HG03060 (cell line): ENCODE data around the gene MTO1.
"Not testable (repeated sequence)": the region's sequence is repeated elsewhere in the genome, so short reads cannot be mapped to it uniquely, and the experiment has no call there.

ENCODE experiments used
- ATAC-seq: cut with Tn5 transposase; IDR thresholded peaks from one replicate; pipeline ENCODE4 v1.9.1; 2021; ENCODE audit warnings: low read depth, moderate number of reproducible peaks; ENCODE audit not compliant: unreplicated experiment

MTO1 gene

DNA sequence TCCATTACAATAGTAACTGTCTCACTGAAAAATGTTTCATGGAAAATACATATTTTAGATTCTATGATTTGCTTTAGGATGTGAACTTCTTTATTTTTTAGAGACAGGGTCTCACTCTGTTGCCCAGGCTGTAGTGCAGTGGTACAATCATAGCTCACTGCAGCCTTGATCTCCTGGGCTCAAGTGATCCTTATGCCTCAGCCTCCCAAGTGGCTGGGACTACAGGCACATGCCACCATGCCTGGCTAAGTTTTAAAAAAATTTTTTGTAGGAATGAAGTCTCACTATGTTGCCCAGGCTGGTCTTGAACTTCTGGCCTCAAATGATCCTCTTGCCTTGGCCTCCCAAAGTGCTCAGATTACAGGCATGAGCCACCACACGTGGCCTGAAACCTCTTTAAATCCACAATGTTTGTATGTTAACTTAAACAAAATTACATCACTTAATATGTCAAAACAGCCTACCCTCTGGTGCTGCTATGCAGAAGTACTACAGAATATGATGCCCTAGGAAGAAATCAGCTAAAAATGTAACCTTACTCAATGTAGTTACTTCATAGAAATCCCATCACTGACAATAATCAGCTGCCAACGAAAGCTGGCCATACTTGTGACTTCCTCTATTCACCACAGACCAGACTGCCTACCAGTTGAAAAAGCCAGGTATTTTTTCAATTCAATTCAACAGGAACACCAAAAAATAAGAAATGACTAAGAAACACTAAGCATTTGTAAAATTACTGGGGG, 41.7 kb downstream of the MTO1 start:
- ATAC-seq = no peak

DNA sequence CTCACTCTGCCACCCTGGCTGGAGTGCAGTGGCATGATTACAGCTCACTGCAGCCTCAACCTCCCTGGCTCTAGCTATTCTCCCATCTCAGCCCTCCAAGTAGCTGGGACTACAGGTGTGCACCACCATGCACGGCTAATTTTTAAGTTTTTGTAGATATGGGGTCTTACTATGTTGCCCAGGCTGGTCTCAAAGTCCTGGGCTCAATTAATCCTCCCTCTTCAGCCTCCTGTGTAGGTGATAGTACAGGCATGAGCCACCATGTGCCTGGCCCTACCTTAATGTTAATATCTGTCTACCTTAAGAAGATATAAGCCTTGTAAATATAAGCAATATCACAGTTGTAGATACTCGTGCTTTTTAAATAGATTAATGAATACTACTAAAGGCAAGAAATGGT, 42.6 kb downstream of the MTO1 start:
- no peak for ATAC-seq

DNA sequence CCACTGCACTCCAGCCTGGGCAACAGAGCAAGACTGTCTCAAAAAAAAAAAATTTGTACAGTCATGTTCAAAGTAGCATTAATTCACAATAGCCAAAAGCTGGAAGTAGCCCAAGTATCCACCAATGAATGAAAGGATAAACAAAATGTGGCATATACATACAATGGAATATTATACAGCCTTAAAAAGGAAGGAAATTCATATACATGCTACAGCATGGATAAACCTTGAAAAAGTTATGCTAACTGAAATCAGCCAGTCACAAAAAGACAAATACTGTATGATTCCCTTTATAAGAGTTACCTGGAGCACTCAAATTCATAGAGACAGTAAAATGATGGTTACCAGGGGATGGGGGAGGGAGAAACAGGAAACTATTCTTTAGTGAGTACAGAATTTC, 43.6 kb downstream of the MTO1 start:
- ATAC-seq = no peak

DNA sequence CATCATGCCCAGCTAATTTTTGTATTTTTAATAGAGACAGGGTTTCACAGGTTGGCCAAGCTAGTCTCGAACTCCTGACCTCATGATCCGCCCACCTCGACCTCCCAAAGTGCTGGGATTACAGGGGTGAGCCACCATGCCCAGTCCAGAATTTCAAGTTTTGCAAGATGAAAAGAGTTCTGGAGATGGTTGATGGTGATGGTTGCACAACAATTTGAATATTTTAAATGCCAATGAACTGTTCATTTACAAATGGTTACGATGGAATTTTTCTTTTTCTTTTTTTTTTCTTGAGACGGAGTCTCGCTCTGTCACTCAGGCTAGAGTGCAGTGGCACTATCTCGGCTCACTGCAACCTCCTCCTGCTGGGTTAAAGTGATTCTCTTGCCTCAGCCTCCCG, 44.2 kb downstream of the MTO1 start:
- ATAC-seq = not testable (repeated sequence)

DNA sequence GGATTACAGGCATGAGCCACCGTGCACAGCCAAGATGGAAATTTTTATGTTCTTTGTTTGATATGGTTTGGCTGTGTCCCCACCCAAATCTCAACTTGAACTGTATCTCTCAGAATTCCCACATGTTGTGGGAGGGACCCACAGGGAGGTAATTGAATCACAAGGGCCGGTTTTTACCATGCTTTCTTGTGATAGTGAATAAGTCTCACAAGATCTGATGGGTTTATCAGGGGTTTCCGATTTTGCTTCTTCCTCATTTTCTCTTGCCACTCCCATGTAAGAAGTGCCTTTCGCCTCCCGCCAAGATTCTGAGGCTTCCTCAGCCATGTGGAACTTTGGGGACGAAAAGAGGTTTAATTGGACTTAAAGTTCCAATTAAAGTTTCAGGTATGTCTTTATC, 44.7 kb downstream of the MTO1 start:
- no peak for ATAC-seq

DNA sequence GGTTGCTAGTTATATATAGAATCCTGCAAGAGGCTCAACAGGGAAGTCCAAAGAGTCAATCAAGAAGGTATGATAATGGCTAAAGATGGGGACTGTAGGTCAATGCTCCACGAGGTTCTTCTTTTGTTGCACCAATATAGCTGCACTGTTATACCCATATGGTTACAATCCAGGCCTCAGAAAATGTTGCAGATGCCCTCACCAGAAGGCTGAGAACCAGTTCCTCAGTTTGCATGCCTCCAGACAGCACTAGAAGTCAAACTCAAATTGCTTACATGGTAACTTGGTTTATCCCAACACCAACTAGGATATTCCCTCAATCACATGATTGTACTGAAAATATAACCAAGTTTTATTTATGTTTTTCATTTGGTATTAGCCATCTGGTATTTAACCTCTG, 47.2 kb downstream of the MTO1 start:
- no peak for ATAC-seq

DNA sequence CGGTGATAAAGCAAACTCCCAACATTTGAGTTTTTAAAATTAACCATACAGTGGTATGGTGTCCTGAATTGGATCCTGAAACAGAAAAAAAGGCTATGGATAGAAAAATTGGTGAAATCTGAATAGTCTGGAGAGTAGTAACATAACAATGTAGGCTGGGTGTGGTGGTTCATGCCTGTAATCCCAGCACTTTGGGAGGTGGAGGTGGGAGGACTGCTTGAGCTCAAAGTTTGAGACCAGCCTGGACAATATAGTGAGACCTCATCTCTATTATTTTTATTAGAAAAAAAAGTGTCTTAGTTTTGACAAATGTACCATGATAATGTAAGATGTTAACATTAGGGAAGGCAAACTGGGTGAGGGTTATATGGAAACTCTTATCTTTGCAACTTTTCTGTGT, 48.3 kb downstream of the MTO1 start:
- ATAC-seq = no peak

DNA sequence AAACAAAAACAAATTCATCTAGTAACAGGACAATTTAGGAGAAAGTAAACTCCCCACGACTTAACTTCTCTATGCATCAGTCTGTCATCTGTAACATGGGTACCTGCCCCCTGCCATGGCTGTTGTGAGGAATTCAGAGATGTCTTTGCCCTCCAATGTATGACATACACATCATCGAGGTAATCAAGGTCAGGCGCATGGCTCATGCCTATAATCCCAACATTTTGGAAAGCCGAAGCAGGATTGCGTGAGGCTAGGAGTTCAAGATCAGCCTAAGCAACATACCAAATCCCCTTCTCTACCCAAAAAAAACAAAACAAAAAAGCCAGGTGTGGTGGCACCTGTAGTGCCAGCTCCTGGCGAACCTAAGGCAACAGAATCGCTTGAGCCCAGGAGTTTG, 50.3 kb downstream of the MTO1 start:
- ATAC-seq = no peak

DNA sequence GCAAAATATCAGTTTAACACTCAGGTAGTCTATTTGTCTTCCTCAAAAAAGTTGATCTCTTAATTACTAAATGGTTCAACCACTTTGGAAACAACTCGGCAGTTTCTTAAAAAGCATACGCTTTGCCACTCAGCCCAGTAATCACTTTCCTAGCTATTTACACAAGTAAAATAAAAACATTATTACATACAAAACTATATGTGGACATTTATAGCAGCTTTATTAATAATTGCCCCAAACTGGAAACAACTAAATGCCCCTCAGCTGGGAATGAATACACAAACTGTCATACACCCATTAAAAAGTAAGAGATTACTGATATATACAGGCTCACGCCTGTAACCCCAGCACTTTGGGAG, 51.9 kb downstream of the MTO1 start:
- ATAC-seq = no peak

DNA sequence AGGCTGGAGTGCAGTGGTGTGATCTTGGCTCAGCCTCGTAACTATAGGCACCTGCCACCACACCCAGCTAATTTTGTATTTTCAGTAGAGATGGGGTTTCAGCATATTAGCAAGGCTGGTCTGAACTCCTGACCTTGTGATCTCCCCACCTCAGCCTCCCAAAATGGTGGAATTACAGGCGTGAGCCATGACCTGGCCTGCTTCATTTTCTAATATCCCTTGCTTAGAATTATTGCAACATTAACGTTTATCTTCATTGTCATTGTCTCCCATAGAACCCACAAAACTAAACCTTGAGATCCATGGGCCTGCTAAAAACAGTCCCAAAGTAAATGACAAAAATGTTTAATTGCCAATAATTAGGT, 53.2 kb downstream of the MTO1 start:
- ATAC-seq = no peak

DNA sequence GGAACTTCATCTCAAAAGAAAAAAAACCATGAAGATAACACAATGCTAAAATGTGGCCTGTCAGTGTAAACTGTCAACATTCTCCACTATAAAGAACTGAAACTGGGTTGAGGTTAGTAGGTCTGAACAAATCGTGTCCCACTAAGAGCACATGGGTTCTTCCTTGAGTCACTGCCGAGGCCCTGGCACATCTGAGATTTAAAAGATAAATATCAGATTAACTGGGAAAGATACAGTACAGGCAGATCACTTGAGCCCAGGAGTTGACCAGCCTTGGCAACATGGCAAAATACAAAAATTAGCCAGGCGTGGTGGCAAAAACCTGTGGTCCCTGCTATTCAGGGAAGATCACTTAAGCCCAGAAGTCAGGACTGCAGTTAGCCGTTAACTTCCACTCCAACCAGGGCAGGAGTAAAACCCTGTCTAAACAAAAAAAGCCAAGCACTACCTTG, 53.7 kb downstream of the MTO1 start:
- peak; percentile 26 for ATAC-seq

DNA sequence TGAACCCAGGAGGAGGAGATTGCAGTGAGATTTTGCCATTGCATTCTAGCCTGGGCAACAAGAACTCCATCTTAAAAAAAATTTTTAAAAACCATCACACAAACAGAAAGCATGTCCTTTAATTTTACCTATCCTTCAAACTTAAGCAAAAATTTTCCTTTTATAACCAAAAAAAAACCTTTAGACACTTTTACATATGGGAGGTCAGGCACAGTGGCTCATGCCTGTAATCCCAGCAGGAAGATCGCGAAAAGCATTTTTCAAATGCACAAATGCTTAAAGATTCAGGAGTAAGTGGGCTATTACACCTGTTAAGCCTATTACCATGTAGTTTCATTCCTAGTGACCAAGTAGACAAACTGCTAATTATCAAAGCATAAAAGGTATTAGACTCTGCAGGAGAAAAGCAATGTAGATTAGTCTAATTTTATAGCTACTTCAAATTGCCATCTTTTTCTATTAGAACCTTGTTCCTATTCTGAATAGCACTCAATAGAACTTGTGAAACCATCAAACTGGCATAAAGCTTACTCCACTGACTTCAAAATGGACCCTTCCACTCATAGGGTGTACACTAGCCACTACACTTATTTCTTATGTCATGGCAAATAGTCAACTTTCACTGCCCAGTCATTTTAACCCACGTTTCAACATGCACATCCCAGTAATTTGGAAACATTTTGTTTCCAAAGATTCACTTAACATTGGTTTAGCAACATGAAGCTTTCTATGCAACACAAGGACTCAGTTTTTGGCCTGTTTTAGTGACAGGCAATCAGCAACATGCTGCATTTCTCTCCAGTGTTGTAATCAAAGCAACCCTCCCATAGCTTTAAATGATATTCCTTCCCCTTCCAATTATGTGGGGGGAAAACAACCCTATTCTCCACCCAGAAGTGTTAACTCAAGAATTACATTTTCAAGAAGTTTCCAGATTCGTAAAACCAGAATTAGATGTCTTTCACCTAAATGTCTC, 55.3 kb downstream of the MTO1 start:
- ATAC-seq = no peak

DNA sequence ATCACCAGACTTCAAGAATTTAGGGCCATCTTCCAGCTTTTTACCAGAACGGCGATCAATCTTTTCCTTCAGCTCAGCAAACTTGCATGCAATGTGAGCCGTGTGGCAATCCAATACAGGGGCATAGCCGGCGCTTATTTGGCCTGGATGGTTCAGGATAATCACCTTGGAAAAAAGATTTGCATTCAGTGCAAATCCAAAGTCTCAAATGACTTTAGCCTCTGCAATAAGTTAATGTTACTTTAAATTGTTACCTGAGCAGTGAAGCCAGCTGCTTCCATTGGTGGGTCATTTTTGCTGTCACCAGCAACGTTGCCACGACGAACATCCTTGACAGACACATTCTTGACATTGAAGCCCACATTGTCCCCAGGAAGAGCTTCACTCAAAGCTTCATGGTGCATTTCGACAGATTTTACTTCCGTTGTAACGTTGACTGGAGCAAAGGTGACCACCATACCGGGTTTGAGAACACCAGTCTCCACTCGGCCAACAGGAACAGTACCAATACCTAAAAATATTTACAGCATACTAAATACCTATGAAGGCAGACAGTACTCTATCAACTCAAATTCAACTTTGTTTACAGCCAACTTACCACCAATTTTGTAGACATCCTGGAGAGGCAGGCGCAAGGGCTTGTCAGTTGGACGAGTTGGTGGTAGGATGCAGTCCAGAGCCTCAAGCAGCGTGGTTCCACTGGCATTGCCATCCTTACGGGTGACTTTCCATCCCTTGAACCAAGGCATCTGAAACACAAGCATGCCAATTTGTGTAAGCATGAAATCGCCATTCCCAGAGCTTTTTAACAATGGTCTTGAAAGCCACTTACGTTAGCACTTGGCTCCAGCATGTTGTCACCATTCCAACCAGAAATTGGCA, 56.8 kb downstream of the MTO1 start:
- ATAC-seq = not testable (repeated sequence)

DNA sequence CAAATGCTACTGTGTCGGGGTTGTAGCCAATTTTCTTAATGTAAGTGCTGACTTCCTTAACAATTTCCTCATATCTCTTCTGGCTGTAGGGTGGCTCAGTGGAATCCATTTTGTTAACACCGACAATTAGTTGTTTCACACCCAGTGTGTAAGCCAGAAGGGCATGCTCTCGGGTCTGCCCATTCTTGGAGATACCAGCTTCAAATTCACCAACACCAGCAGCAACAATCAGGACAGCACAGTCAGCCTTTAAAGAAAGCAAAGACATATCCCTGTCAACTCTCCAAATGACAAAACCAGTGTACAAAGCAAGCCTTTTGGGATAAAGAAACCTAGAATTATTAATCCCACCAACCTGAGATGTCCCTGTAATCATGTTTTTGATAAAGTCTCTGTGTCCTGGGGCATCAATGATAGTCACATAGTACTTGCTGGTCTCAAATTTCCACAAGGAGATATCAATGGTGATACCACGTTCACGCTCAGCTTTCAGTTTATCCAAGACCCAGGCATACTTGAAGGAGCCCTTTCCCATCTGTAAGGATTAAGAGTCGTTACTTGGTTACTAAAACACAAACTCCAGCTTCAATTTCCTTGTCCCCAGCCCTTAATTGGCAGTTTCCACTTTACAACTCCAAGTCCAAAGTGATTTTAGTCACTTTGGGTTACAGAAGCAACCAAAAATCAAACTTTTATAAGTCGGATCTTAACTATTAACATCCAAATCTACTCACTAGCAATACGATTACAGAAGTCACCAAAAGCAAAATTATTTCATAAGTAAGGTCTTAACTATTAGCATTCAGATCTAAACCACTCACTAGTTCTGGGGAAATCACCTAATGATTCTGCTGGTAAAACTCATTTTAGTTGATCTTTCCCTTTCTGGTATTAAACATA, 57.7 kb downstream of the MTO1 start:
- not testable (repeated sequence) for ATAC-seq

DNA sequence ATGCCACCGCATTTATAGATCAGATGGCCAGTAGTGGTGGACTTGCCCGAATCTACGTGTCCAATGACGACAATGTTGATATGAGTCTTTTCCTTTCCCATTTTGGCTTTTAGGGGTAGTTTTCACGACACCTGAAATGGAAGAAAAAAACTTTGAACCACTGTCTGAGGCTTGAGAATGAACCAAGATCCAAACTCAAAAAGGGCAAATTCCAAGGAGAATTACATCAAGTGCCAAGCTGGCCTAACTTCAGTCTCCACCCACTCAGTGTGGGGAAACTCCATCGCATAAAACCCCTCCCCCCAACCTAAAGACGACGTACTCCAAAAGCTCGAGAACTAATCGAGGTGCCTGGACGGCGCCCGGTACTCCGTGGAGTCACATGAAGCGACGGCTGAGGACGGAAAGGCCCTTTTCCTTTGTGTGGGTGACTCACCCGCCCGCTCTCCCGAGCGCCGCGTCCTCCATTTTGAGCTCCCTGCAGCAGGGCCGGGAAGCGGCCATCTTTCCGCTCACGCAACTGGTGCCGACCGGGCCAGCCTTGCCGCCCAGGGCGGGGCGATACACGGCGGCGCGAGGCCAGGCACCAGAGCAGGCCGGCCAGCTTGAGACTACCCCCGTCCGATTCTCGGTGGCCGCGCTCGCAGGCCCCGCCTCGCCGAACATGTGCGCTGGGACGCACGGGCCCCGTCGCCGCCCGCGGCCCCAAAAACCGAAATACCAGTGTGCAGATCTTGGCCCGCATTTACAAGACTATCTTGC, 58.6 kb downstream of the MTO1 start:
- ATAC-seq = no peak

DNA sequence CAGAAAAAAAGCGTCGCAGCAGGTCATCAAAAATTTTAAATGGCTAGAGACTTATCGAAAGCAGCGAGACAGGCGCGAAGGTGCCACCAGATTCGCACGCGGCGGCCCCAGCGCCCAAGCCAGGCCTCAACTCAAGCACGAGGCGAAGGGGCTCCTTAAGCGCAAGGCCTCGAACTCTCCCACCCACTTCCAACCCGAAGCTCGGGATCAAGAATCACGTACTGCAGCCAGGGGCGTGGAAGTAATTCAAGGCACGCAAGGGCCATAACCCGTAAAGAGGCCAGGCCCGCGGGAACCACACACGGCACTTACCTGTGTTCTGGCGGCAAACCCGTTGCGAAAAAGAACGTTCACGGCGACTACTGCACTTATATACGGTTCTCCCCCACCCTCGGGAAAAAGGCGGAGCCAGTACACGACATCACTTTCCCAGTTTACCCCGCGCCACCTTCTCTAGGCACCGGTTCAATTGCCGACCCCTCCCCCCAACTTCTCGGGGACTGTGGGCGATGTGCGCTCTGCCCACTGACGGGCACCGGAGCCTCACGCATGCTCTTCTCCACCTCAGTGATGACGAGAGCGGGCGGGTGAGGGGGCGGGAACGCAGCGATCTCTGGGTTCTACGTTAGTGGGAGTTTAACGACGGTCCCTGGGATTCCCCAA, 59.3 kb downstream of the MTO1 start, which contains the start of gene EEF1A1:
EEF1A1 (minus strand) TSS at position 345 of the 663 bp plus-strand sequence. CDS start 1,006 bp downstream, outside the sequence.
- peak; percentile 46 for ATAC-seq

DNA sequence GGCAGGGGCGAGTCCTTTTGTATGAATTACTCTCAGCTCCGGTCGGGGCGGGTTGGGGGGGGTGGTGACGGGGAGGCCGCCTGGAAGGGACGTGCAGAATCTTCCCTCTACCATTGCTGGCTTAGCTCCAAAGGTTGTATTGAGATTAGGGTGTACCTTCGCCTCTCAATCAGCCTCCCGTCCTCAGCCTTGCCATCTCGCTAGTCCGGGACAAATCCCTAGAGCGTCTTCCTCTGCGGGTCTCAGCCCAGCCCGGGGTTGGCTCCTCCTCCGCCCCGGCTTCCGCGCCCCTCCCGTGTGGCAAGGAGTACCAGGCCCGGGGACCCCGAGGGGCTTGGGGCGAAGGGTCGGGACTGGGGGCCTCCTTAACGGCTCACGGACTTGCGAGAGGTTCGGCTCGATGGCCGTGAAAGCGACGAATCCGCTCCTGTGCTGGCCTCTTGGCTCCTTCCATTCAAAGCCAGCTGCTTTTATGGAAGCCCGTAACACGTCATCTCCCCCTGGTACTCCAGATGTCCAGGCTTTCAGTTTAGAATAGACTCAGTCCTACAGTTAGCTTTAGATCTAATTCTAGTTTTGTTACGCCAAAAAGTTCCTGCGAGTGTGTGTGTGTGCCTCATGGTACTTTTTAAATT, 59.9 kb downstream of the MTO1 start:
- ATAC-seq = peak; percentile 16
